Measurements from ENCODE around the gene MTHFD1L.

The MTHFD1L gene

DNA sequence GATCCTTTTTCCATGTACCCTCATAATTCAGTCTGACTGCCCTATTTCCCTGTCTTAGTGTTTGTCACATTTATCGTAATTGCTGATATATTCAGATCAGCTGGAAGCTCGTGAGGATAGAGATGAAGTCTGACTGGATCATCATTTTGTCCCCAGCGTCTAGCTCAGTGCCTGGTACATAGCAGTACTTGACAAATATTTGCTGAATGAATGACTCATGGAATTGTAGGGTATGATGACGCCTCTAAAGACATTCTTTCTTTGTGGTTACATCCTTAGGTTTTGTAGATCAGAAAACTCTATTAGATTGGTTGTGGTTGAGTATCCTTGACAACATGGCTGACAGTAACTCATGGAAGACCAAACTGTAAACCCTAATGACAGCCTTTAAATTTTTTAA is 68.9 kb downstream of the MTHFD1L start:
- no peak for DNase-seq (ENCODE audit: low spot score)

DNA sequence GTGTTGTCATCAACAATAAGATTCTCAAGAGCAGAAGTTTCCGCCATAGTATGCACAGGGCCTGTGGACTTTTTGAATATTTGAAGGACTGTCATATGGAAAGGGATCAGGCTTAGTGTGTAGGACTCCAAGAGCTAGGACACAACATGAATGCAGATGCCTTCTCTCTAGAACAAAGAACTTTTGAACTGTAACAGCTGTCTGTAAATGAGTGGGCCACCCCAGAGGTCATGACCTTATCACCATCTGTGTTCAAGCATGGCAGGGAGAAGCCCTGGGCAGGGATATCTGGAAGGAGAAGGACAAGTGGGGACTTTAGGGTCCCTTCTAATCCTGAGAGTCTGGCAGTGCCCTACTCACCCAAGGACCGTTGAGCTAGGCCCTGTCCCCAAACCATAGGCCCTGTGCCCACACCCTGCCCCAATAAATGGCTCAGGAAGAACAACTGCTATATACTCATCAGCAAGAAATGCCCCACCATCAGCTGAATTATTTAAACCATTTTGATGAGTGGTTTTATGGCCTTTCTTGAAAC is 70.6 kb downstream of the MTHFD1L start:
- DNase-seq (ENCODE audit: low spot score), result no peak

DNA sequence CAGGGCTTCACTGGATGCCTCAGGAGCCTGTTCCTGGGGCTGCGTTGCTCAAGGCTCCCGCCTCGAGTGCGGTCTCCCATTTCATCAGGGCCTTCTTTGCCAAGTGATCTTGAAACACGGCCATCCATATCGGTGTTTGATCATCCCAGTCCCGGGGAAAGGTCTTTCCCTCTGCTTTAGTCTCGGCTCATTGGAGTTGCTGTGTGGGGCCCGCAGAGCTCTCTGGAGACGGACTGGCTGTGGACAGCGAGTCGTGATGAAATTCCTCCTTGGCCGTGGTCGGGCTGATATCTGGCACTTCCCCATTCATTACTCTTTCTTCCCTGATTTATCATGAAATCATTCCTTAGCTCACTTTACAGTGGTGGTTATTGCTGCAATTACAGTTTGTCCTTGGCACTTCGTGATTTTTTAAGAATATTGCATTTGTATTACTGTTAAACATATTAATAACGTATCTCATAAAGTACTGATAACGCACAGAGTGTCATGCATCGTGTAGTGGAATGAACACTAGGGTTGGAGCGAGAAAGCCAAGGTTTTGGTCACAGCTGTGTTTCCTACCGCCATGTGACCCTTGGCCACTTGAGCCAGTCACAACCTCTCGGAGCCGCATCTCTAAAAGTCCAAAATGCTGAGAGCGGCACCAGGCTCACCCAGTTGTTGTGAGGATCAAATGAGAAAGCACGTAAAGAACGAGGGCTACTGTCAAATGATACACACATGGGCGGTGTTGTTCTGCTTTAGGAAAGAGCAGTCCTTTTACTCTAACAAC is 71.8 kb downstream of the MTHFD1L start:
- DNase-seq (ENCODE audit: low spot score), result no peak

DNA sequence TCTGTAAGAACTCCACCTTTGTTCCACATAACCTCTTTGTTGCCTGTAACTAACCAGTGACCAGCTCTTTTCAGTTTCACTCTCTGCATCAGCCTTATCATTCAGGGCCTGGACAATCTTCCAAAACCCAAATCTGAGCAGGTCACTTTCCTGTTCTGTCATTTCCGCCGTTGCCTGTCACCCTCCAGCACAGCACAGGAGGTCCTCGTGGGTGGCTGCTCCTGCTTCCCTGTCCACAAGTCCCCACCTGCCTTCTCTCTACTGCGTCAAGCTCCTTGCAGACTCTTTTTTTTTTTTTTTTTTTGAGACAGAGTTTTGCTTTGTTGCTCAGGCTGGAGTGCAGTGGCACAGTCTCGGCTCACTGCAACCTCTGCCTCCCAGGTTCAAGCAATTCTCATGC is 73.9 kb downstream of the MTHFD1L start:
- no peak for DNase-seq (ENCODE audit: low spot score)

DNA sequence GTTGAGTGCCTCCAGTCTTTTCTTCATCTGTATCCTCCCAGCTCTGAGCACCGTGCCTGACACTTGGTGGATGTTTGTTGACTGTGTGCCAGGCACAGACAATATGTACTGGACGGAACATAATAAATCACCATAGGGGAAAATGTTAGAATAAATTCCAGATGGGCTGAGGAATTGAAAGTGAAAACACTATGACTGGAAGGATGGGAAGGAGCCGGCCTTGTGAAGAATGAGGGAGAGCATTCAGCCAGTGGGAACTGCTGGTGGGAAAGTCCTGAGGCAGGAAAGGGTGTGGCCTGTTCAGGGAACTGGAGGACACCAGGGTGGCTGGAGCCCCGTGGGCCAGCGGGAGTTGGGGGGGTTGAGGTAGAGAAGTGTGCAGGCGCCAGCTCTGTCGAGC is 75.4 kb downstream of the MTHFD1L start:
- DNase-seq (ENCODE audit: low spot score), result no peak

DNA sequence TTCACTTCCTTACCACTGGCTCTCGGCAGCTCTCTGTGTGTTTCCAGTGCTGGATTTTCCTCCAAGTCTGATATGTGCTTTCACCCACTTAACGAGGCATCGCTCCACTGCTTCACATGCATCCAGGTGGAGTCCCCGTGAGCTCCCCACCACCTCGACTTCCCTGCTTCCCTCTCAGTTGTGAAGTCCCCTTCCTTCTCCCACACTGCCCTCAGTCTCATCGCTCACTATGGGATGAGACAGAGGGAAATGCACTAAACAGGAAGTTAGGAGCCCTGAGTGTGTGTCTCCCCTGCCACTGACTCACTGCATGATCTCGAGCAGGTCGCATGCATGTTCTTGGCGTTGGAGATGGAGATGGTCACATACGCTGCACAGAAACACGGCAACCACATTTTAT is 84.0 kb downstream of the MTHFD1L start:
- no peak for DNase-seq (ENCODE audit: low spot score)

DNA sequence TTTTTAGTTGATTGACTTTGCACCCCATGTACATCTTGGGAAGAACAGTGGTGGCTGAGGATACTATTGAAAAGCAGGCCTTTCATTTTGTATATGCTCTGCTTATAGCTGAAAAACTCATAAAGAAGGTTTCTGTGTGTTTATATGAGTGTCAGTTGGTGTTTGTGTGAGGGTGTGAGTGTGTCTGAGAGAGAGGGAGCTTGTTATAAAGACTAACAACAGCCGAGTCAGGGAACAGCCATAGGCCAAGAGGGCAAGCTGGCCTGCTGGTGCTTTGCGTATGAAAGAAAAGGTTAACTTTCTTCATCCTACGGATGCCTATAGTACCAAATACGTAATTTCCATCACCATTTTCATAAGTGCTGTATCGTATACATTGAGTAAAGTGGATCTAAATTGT is 88.3 kb downstream of the MTHFD1L start:
- DNase-seq (ENCODE audit: low spot score), result no peak

DNA sequence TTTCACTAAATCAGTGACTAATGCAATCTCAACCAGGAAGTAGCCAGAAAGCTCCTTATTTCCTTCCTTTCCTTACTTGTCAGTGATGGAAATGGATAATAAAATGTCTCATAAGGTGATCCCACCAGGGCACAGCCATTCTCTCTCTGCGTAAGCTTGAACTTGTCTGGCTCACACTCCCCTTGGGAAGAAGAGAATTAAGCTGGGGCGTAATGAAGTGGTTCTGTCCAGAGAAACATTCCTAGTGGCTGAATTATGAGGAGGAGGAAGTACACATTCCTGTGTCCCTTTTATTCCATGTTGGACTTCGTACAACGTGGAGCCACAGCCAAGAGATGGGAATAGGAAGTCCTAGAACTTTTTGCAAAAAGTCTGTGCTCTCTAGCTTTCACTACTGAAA is 93.7 kb downstream of the MTHFD1L start:
- no peak for DNase-seq (ENCODE audit: low spot score)

DNA sequence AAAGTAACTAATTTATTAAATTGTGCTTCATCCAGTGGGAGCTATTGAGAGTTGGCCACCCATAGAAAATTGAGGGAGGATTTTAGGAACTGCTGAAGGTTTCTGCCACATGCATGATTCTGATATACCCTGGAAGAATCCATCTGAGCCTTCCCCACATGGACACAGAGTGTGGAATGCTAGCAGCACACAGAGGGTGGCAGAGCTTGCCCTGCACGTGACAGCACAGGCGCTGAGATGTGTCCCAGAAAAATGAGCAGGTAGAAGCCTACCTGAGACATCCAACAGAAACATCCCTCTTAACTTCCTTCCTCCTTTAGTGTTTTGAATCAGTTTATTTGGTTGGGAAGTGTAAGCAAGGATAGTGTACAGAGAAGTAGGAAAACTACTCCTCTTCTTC is 96.9 kb downstream of the MTHFD1L start:
- no peak for DNase-seq (ENCODE audit: low spot score)

DNA sequence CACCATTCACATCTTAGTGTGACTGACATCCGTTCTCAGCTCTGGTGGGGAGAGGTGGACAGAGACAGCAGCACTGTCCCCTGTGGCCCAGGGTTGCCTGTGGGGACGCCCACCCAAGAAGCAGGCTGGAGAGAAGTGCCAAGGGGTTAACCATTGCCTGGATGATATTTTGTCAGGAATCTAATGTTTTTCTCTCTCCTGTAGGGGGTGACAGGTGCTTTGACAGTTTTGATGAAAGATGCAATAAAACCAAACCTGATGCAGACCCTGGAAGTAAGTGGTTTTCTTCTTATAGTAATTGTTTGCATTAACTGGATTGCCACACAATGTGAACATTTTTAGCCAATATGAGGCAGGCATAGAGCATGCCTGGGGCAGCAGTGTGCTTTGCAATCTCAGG is 99.3 kb downstream of the MTHFD1L start:
- no peak for DNase-seq (ENCODE audit: low spot score)

DNA sequence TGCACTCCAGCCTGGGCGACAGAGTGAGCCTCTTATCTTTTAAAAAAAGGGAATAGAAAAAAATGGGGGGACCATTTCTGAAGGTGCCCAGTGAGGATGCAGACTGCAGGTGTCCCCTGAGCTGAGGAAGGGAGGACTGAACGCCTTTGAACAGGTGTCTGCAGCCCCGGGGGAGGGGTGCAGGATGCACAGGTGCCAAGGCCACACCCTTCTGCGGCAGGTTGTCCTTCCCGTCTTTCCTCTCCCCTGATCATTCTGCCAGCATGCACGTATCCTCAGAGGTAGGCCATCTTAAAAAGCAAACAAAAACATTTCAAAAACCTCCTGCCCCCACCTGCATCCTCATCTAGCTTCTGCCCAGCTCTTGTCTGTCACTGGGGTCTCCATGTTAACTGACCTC is 101.3 kb downstream of the MTHFD1L start:
- no peak for DNase-seq (ENCODE audit: low spot score)

DNA sequence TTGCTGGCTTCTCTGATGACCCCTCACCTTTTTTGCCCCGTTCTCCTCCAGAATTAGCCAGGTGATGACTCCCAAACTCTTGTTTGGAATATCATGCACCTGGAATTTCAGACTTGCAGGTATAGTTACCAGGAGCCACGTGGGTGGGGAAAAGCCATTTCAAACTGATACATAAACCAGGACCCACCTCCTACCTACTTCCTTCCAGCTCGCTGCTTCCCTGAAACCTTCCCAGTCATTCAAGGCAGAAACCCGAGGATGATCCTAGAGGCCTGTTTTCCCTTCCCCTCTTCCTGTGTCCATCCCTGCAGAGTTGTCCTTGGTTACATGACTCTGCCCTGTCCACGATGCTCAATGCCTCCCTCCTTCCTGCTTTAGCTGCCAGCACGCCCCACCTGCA is 101.9 kb downstream of the MTHFD1L start:
- no peak for DNase-seq (ENCODE audit: low spot score)

DNA sequence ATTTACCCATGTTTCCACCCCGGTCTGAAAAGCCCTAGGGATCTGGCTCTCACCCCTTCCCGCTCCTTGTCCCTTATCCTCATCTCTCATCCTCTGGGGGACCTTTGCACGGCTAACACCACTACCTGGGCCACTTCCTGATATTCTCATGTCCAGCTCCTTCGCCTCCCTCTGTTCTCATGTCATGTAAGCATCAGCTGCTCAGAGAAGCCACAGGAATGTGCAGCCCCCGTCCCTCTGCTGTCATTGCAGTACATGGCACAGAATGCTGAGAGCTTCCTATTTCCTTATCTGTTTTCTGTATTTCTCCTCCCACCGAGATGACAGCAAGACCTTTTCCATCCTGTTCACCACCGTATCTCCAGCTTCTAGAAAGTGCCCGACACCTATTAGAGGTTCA is 102.4 kb downstream of the MTHFD1L start:
- no peak for DNase-seq (ENCODE audit: low spot score)

DNA sequence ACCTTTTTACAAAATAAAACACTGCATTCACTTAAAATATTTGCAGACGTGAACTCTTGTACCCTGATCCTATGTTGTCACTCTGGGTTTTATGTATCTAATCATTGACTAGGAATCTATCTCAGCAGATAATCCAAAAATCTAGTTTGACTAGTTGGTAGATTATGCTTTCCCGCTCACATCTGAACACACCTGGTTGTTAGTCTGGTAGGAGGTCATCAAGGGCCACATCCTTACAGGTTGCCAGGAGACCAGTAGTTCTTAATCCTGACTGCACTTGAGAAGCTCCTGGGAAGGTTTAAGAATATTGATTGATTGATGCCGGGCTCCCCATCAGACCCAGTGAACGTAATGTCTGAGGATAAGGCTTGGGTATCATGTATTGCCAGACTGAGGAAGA is 104.4 kb downstream of the MTHFD1L start:
- DNase-seq (ENCODE audit: low spot score), result no peak

DNA sequence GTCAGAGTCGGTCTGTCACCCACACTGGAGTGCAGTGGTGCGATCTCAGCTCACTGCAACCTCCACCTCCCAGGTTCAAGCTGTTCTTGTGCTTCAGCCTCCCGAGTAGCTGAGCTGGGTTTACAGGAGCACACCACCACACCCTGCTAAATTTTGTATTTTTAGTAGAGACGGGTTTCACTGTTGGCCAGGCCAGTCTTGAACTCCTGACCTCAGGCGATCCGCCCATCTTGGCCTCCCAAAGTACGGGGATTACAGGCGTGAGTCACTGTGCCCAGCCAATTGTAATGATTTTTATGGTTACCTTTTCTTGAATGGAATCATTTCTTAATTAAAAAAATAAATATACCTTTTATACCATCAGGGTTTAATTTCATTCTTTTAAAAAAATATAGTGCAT is 105.7 kb downstream of the MTHFD1L start:
- DNase-seq (ENCODE audit: low spot score), result no peak

DNA sequence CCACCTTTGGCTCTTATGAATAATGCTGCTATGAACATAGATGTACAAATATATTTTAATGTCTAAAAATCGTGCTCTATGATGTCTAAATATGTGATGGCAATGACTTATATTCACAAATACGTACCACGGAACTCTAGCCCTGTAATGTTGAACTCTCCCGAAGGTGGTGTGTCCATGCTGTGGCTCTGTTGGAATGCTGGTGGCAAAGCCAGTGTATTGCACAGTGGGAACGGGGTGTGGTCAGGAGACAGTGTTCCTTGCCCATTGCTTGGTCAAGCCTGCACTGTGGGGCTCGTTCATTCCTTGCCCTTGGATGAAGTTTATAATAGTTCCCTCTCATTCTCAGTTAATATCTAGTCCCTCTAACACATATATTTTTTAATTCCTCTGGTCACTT is 109.6 kb downstream of the MTHFD1L start:
- no peak for DNase-seq (ENCODE audit: low spot score)

DNA sequence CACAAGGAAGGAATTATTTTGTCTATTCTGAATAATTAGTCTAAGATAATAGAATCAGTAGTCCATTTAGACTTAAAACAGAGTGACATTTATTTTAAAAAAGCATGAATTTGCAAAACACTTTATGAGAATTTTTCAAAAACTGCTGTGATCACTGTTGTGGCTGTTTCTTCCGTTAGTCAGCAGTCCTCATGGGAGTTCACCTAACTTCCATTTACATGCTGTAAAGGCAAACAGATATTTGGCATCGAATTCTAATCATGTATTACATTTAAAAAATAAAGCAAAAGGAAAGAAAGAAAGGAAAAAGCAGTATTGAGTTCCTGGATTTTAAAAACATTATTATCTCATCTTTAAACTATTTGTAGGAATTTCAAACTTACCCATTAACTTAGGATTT is 111.8 kb downstream of the MTHFD1L start:
- DNase-seq (ENCODE audit: low spot score), result no peak

DNA sequence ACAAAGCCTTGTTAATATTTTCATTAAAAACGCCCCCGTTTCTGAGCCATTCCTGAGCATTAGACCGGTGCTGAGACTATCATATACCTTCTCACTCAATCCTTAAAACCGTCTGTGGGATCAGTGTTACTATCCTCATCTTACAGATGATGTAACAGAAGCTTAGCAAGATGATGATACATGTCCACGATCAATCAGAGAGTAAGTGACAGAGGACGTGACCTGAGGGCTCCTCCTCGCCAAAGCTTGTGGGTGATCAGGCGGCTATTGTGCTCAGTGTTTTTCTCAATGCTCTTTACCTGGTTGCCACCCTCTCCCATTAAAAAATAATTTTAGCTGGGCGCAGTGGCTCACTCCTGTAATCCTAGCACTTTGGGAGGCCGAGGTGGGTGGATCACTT is 113.1 kb downstream of the MTHFD1L start:
- no peak for DNase-seq (ENCODE audit: low spot score)

DNA sequence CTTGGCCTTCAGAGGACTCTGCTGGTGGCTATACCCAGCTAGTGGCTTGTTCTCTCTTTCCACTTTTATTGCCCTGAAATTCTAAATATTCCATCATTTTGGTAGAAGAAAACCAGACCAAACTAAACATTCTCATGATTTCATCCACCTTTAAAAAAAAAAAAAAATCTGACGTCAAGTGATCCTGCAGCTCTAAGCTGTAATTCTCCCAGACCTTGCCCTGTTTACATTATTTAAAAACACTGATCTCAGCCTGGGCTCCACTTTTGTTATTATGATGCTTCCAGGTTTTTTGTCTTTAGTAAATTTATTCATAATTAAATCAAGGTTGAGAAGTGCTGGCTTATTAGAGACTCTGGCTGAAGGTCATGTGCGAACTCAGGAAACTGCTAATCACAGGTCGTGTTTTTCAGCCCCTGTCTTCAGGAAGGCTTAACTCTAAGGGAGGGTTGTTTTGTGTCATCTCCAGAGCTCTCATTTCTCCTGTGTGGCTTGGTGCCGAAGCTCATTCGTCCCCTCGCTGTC is 114.4 kb downstream of the MTHFD1L start:
- no peak for DNase-seq (ENCODE audit: low spot score)

DNA sequence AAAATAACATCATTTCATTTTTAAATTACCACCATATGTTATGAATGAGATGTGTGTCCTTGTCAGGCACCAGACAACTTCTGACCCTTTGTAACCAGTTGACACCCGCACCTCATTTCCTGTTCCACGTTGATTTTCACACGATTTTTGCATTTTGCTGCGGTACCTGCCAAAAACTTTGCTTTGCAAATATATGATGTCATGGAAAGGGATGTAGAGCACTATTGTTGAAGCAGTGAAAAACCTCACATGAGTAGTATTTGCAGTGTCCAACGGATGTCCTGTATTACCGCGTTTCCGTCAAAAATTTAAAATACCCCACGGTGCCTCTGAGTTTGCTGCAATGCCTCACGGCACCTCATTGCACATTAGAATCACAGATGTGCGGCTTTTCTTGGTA is 115.6 kb downstream of the MTHFD1L start:
- DNase-seq (ENCODE audit: low spot score), result no peak

DNA sequence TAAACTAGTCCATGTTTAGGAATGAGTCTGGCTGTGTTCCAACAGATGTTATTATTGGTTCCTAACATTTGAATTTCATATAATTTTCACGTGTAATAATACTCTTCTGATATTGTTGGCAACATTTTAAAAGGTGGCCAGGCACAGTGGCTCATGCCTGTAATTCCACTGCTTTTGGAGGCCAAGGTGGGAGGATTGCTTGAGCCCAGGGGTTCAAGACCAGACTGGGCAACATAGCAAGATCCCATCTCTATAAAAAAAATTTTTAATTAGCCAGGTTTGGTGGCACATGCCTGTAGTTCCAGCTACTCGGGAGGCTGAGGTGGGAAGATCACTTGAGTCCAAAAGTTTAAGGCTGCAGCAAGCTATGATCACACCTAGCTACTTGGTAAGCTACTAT is 116.2 kb downstream of the MTHFD1L start:
- DNase-seq (ENCODE audit: low spot score), result no peak

DNA sequence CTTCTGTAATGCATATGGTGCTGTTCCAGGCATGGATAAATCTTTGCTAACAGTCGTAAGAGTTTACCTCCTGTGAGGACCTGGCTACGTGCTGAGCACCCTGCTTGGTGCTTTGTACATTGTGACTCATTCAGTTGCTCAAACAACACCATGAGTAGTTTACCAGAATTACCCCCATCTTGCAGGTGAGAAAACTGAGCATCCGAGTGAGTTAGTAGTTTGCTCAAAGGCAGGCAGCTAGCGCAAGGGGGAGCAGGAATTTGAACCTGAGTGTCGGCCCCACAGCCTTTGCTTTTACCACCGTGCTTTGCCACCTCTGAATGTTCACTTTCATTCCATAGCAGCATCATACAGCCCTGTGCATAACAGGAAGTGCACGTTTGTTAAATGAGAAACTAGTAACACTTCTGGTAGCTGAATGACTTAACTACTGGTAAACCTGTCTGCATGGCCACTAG is 121.9 kb downstream of the MTHFD1L start:
- DNase-seq (ENCODE audit: low spot score), result no peak

DNA sequence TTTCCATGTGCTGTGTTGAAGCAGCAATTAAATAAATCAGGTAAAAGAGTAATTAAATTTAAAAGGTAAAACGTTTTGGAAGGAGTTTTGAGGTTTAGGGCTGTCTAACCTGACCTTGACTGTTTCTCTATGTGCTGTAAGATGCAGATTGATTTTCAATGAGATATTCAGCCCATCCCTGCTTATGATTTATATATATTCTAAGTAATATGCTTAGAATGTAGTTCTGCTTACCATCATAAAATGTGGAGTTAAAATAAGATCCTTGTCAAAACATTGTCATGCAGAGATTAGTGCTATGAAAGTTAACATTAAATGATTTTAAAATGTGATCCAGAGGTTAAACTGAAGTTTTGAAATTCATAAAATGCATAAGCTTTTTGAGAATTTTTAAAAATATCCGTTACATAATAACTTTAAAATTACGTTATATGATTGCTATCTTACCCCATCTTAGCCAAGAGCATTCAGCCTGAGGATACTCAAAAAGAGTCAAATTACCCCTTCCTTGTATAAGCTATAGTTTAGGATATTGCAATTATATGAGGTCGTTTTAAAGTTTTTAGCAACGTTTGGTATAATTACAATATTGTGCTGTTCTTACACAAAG is 122.5 kb downstream of the MTHFD1L start:
- DNase-seq (ENCODE audit: low spot score), result no peak

DNA sequence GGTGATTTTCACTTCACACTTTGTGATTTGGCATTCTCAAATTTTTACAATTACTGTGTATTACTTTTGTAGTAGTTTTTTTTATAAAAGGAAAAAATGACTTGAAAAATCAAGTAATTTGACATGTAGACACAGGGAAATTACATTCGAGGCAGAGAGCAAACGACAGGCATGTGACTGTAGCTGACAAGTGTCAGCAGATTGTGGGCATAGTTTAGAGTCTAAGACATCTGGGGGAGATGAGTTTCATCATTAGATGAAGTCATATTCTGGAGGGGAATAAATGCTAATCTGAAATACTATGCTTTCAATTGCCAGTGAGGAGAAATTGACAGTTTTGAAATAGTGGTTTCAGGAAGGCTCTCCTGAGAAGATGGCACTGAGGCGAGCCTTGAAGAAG is 126.0 kb downstream of the MTHFD1L start:
- DNase-seq (ENCODE audit: low spot score), result no peak
